HepG2 (cell line): Measurements from ENCODE around the gene TMX4. TPM values are rescaled to one million over a fixed set of nuclear protein-coding genes. Genes with fewer than 3 reads are reported as not detected.

ENCODE experiments used
- ARID5B ChIP-seq: IDR thresholded peaks from 2 replicates; pipeline ENCODE4 v1.4.0; 2020; ENCODE audit warnings: mild to moderate bottlenecking, missing genetic modification reagents
- CSRNP1 ChIP-seq: sonication (generic); formaldehyde crosslinking; IDR thresholded peaks from 2 replicates; pipeline ENCODE4 v1.8.1; 2023; ENCODE audit warnings: mild to moderate bottlenecking, missing genetic modification reagents
- DDIT3 ChIP-seq: sonication (generic); formaldehyde crosslinking; IDR thresholded peaks from 2 replicates; pipeline ENCODE4 v1.4.0; 2020; ENCODE audit warnings: mild to moderate bottlenecking, missing genetic modification reagents
- EP300 ChIP-seq, 3 experiments: sonication (generic) in 1 of 3; formaldehyde crosslinking in 1 of 3; IDR thresholded peaks; 2 replicates each; pipeline versions ENCODE4 v1.5.1 to v1.6.1; 2011 to 2020; ENCODE audit warnings: low read depth in 2 of 3, low read length in 2 of 3, borderline replicate concordance in 1 of 3, improper control_type of control experiment in 1 of 3, mild to moderate bottlenecking in 1 of 3, missing genetic modification reagents in 1 of 3, moderate library complexity in 1 of 3
- FOXK2 ChIP-seq: fragments of 450-650 bp; IDR thresholded peaks from 2 replicates; pipeline ENCODE4 v1.6.1; 2016
- FOXP1 ChIP-seq, 2 experiments: fragments of 450-650 bp in 1 of 2; IDR thresholded peaks; 2 replicates each; pipeline ENCODE4 v1.6.1; 2017 to 2018; ENCODE audit warnings: antibody characterized with exemption in 1 of 2
- FOXP4 ChIP-seq: sonication (generic); formaldehyde crosslinking; IDR thresholded peaks from 2 replicates; pipeline ENCODE4 v1.4.0; 2020; ENCODE audit warnings: missing genetic modification reagents
- GATAD2A ChIP-seq: IDR thresholded peaks from 2 replicates; pipeline ENCODE4 v1.6.1; 2016
- GTF3A ChIP-seq: sonication (generic); formaldehyde crosslinking; conservative IDR thresholded peaks from 2 replicates; pipeline ENCODE4 v1.4.0; 2020; ENCODE audit warnings: mild to moderate bottlenecking, missing genetic modification reagents
- MEIS1 ChIP-seq: sonication (generic); formaldehyde crosslinking; IDR thresholded peaks from 2 replicates; pipeline ENCODE4 v1.9.0; 2021; ENCODE audit warnings: mild to moderate bottlenecking, missing genetic modification reagents, moderate library complexity, borderline replicate concordance
- NCOA1 ChIP-seq: sonication (generic); formaldehyde crosslinking; IDR thresholded peaks from 2 replicates; pipeline ENCODE4 v1.9.0; 2021; ENCODE audit warnings: missing genetic modification reagents
- PPARG ChIP-seq: conservative IDR thresholded peaks from 2 replicates; pipeline ENCODE4 v1.6.1; 2016; ENCODE audit warnings: missing biosample characterization, missing genetic modification reagents
- RORA ChIP-seq: sonication (generic); formaldehyde crosslinking; IDR thresholded peaks from 2 replicates; pipeline ENCODE4 v1.5.0; 2020; ENCODE audit warnings: mild to moderate bottlenecking, missing genetic modification reagents, moderate library complexity
- RXRB ChIP-seq: IDR thresholded peaks from 2 replicates; pipeline ENCODE4 v1.6.1; 2016; ENCODE audit warnings: borderline replicate concordance, missing genetic modification reagents, missing compliant biosample characterization
- SALL1 ChIP-seq: sonication (generic); formaldehyde crosslinking; IDR thresholded peaks from 2 replicates; pipeline ENCODE4 v1.8.0; 2022; ENCODE audit warnings: mild to moderate bottlenecking, missing genetic modification reagents
- TBP ChIP-seq: sonication (generic); formaldehyde crosslinking; IDR thresholded peaks from 2 replicates; pipeline ENCODE4 v1.5.0; 2020; ENCODE audit warnings: missing genetic modification reagents
- ZFP37 ChIP-seq: sonication (generic); formaldehyde crosslinking; IDR thresholded peaks from 2 replicates; pipeline ENCODE4 v1.4.0; 2020; ENCODE audit warnings: missing genetic modification reagents, borderline replicate concordance
- ZNF180 ChIP-seq: sonication (generic); formaldehyde crosslinking; IDR thresholded peaks from 2 replicates; pipeline ENCODE4 v1.4.0; 2020; ENCODE audit warnings: low read depth, missing genetic modification reagents, borderline replicate concordance
- ZNF33B ChIP-seq: sonication (generic); formaldehyde crosslinking; IDR thresholded peaks from 2 replicates; pipeline ENCODE4 v1.5.1; 2020; ENCODE audit warnings: mild to moderate bottlenecking, missing genetic modification reagents
- ZNF446 ChIP-seq: sonication (generic); formaldehyde crosslinking; IDR thresholded peaks from 2 replicates; pipeline ENCODE4 v1.5.0; 2020; ENCODE audit warnings: mild to moderate bottlenecking, missing genetic modification reagents
- ZNF670 ChIP-seq: sonication (generic); formaldehyde crosslinking; IDR thresholded peaks from 2 replicates; pipeline ENCODE4 v1.8.0; 2022; ENCODE audit warnings: mild to moderate bottlenecking, missing genetic modification reagents, borderline replicate concordance
- polyA plus RNA-seq, 8 experiments: library from polyadenylated mRNA; depleted of rRNA in 3 of 8; stranded (reverse) in 7 of 8; unstranded in 1 of 8; fragments of >200 nt; fragmentation: Illumina TruSeq in 4 of 8; extraction: Trizol in 4 of 8; gene quantifications; 2 replicates each; pipeline versions ENCODE4 v1.2.1 to v1.2.3, GENCODE V29; 2011 to 2016; ENCODE audit warnings: low read depth in 4 of 8, missing spikeins in 1 of 8, mixed read lengths in 1 of 8; ENCODE audit not compliant: insufficient read depth in 1 of 8
- total RNA-seq, 5 experiments: library from RNA; depleted of rRNA; stranded (reverse); fragments of >200 nt; fragmentation: Illumina TruSeq; extraction: Trizol; gene quantifications; 2 replicates each; pipeline ENCODE4 v1.2.3, GENCODE V29; 2016; ENCODE audit warnings: low read depth in 1 of 5
- TF ChIP-seq, protein P1 (sequence below): conservative IDR thresholded peaks from 2 replicates; pipeline ENCODE4 v1.6.1; 2018; ENCODE audit warnings: missing genetic modification reagents

The TMX4 gene
- total and polyA plus RNA-seq, 2 of the 13 experiments (the other 11 are each of a cell fraction or from before 2014, with no cell fraction given), result 7.6 to 21.4 TPM

GRCh38 chr20:7981374-7981773, 38.2 kb downstream of the TMX4 start (continued):
- TF ChIP-seq FOXP4, result 0 out of 2 replicates have a peak, but pooled peaks have one; percentile 34
- peak; percentile 71 for TF ChIP-seq GATAD2A (CRISPR knock-in tag)
- no peak for TF ChIP-seq ZNF33B (CRISPR knock-in tag)
- TF ChIP-seq SALL1, result no peak
- no peak for TF ChIP-seq MEIS1 (CRISPR knock-in tag)
- no peak for TF ChIP-seq RORA (CRISPR knock-in tag)
- no peak for TF ChIP-seq GTF3A
- TF ChIP-seq ZNF446, result no peak
- no peak for TF ChIP-seq NCOA1 (CRISPR knock-in tag)
- no peak for TF ChIP-seq TBP (CRISPR knock-in tag)
- TF ChIP-seq FOXK2, result no peak
- no peak for TF ChIP-seq RXRB (CRISPR knock-in tag)
- no peak for TF ChIP-seq FOXP1 (IDR thresholded peaks at IDR 0.05)
- peak; percentile 56 for TF ChIP-seq FOXP1 (CRISPR knock-in tag; IDR thresholded peaks at IDR 0.05)
- TF ChIP-seq EP300 (IDR thresholded peaks at IDR 0.05; ENCODE audit: low read depth in 2 of 2, low read length in 2 of 2), result peak in 1 of 2 experiments; percentile 30; a peak in 1 of 4 replicates
- TF ChIP-seq EP300 (CRISPR knock-in tag; IDR thresholded peaks at IDR 0.05; ENCODE audit: borderline replicate concordance), result no peak
- no peak for TF ChIP-seq CSRNP1 (CRISPR knock-in tag)
- 0 out of 2 replicates have a peak, but pooled peaks have one; percentile 29 for TF ChIP-seq PPARG (CRISPR knock-in tag)
- no peak for TF ChIP-seq DDIT3 (CRISPR knock-in tag)
- peak; percentile 70 for TF ChIP-seq ARID5B (CRISPR knock-in tag)
- no peak for TF ChIP-seq ZFP37 (CRISPR knock-in tag)
- TF ChIP-seq ZNF180, result no peak
- TF ChIP-seq, protein P1, sequence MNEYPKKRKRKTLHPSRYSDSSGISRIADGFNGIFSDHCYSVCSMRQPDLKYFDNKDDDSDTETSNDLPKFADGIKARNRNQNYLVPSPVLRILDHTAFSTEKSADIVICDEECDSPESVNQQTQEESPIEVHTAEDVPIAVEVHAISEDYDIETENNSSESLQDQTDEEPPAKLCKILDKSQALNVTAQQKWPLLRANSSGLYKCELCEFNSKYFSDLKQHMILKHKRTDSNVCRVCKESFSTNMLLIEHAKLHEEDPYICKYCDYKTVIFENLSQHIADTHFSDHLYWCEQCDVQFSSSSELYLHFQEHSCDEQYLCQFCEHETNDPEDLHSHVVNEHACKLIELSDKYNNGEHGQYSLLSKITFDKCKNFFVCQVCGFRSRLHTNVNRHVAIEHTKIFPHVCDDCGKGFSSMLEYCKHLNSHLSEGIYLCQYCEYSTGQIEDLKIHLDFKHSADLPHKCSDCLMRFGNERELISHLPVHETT, result no peak
- TF ChIP-seq ZNF670 (CRISPR knock-in tag), result no peak
